Left colon (tissue), 2 donors: ENCODE data around the gene SEL1L3. TPM values are rescaled to one million over a fixed set of nuclear protein-coding genes. Genes with fewer than 3 reads are reported as not detected.
"Not testable (repeated sequence)": the region's sequence is repeated elsewhere in the genome, so short reads cannot be mapped to it uniquely, and the experiment has no call there.

ENCODE experiments used
- ATAC-seq: fragments of 200-7000 bp; cut with Tn5 transposase; one replicate; pipeline ENCODE4 v1.9.1; 2020; ENCODE audit warnings: mild to moderate bottlenecking, moderate library complexity
- DNase-seq, 2 donors: peaks; one replicate each; pipeline ENCODE4 v3.0.0-alpha.2; 2020
- intact Hi-C, 2 donors: fragments of 100-400 bp; cut with DNase I in 1 of 2; cut with micrococcal nuclease in 1 of 2; formaldehyde crosslinking; loops; one replicate each; pipeline versions ENCODE4 v1.11.2 to v1.14.0; 2022; cut with DNase I, micrococcal nuclease
- long read RNA-seq: library from polyadenylated mRNA; unstranded; transcript quantifications from one replicate; pipeline ENCODE4 v2.0.0, GENCODE V29; 2021
- total RNA-seq, 2 donors: library from RNA; stranded (reverse); fragmentation: NEBNext Ultra II Directional; extraction: Animal tissue kit (Norgen Biotek cat#: 25700); gene quantifications; one replicate each; pipeline ENCODE4 v1.2.1, GENCODE V29; 2021
- donor health status: DM: no; HTN: no; CAD: no.
- donor health status: DM: yes; HTN: yes; CAD: no.

The SEL1L3 gene
- 100 to 1,000 TPM; 106 to 110 TPM for total RNA-seq
- long read RNA-seq, full-length matches to known transcripts, result 97 of 165 reads
- long read RNA-seq, partial matches to known transcripts, result 49 of 165 reads
- long read RNA-seq, other reads (novel, unspliced or antisense), result 19 of 165 reads

- intact Hi-C loops, result no loop called here
- ATAC-seq, result peak; percentile 54
- peak; percentile 68 to 78 for DNase-seq
Measured at GRCh38 chr4:25862411-25863346, at the start of gene SEL1L3. Gene SEL1L3 (minus strand): TSS chr4:25862988. CDS start chr4:25862836, 152 bp downstream.

GRCh38 chr4:25911356-25911755, 48.6 kb upstream of the SEL1L3 start:
- ATAC-seq (no peak), DNase-seq (no peak)
- intact Hi-C loops, result no loop called here

- intact Hi-C loops, result no loop called here
- ATAC-seq (no peak), DNase-seq (no peak)
Measured at GRCh38 chr4:25908491-25908901, 45.7 kb upstream of the SEL1L3 start.

- intact Hi-C loops, ATAC-seq, DNase-seq: not testable (repeated sequence)
Measured at GRCh38 chr4:25906113-25906512, 43.3 kb upstream of the SEL1L3 start.

- intact Hi-C loops, result no loop called here
- ATAC-seq, result no peak
- DNase-seq, result no peak
Measured at GRCh38 chr4:25905371-25905770, 42.6 kb upstream of the SEL1L3 start.

GRCh38 chr4:25904748-25905082, 41.9 kb upstream of the SEL1L3 start:
- intact Hi-C loops, result no loop called here
- no peak for ATAC-seq
- no peak for DNase-seq

GRCh38 chr4:25903900-25904747, 41.3 kb upstream of the SEL1L3 start:
- DNase-seq (no peak), ATAC-seq (no peak)
- intact Hi-C loops, result no loop called here

- ATAC-seq, result no peak
- DNase-seq, result no peak
- intact Hi-C loops, result no loop called here
Measured at GRCh38 chr4:25901030-25901430, 38.2 kb upstream of the SEL1L3 start.

GRCh38 chr4:25900310-25900709, 37.5 kb upstream of the SEL1L3 start:
- ATAC-seq (no peak), DNase-seq (no peak)
- intact Hi-C loops, result no loop called here

- intact Hi-C loops, result no loop called here
- no peak for DNase-seq
- peak; percentile 34 for ATAC-seq
Measured at GRCh38 chr4:25896776-25897539, 34.2 kb upstream of the SEL1L3 start.

GRCh38 chr4:25892796-25893195, 30.0 kb upstream of the SEL1L3 start:
- DNase-seq, result no peak
- no peak for ATAC-seq
- intact Hi-C loops, result no loop called here

- ATAC-seq (no peak), DNase-seq (no peak)
- intact Hi-C loops, result no loop called here
Measured at GRCh38 chr4:25890571-25891485, 28.0 kb upstream of the SEL1L3 start.

- intact Hi-C loops, result no loop called here
- ATAC-seq, result no peak
- DNase-seq, result no peak
Measured at GRCh38 chr4:25889589-25890503, 27.1 kb upstream of the SEL1L3 start.

GRCh38 chr4:25888781-25889180, 26.0 kb upstream of the SEL1L3 start:
- DNase-seq, result no peak
- ATAC-seq, result no peak
- intact Hi-C loops, result no loop called here

- DNase-seq (no peak), ATAC-seq (no peak)
Measured at GRCh38 chr4:25884031-25884782, 21.4 kb upstream of the SEL1L3 start.

GRCh38 chr4:25883565-25883964, 20.8 kb upstream of the SEL1L3 start:
- DNase-seq (no peak), ATAC-seq (no peak)
- intact Hi-C loops, result no loop called here

More at GRCh38 chr4:25884031-25884782, 21.4 kb upstream of the SEL1L3 start:
- intact Hi-C loops, result no loop called here
